ENCODE data around the gene C1orf159.

The C1orf159 gene

DNA sequence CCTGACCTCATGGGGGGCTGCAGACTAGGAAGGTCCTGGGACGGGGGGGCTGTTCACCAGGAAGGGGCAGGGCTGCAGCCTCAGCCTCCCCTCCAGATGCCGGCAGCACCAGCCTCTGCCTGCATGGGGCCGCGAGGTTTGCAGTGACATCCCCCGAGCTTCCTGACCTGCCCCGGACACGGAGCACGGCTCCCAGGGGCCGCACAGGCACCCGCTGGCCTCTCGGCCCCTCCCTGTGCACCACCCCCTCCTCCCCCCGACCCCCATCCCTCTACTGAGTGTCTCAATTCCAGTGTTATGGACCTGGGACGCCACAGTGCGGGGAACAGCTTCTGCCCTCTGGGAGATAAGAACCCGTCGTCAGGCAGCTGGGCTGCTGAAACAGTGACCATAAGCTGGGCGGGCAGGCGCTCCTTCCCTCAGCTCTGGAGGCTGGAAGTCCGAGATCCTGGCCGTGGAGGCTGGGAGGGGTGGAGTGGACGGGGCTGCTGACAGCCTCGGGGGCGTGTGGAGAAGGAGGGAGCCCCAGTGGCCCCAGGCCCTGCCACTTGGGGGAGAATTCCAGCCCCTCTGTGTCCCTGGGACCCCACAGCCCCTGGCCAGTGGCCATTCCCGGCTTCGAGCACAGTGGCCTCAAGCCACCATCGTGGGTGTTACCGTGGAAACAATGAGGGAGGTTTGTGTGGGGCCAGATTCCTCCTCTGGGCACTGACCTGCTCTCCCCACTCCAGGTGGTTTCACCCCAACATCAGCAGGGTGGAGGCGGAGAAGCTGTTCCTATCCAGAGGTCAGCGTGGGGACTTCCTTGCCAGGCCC lies 53.3 kb downstream of the C1orf159 start:
- TF ChIP-seq, protein P1, sequence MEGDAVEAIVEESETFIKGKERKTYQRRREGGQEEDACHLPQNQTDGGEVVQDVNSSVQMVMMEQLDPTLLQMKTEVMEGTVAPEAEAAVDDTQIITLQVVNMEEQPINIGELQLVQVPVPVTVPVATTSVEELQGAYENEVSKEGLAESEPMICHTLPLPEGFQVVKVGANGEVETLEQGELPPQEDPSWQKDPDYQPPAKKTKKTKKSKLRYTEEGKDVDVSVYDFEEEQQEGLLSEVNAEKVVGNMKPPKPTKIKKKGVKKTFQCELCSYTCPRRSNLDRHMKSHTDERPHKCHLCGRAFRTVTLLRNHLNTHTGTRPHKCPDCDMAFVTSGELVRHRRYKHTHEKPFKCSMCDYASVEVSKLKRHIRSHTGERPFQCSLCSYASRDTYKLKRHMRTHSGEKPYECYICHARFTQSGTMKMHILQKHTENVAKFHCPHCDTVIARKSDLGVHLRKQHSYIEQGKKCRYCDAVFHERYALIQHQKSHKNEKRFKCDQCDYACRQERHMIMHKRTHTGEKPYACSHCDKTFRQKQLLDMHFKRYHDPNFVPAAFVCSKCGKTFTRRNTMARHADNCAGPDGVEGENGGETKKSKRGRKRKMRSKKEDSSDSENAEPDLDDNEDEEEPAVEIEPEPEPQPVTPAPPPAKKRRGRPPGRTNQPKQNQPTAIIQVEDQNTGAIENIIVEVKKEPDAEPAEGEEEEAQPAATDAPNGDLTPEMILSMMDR (IDR thresholded peaks at IDR 0.05; ENCODE audit: low read depth, low read length) = no peak
- no peak for TF ChIP-seq EZH2phosphoT487 (IDR thresholded peaks at IDR 0.05; ENCODE audit: low read depth)
- no peaks in the 10 kb centered on the region for H3K9me3 ChIP-seq (ENCODE audit: insufficient read depth, low read length)
- H3K79me2 ChIP-seq (ENCODE audit: low read length) = no peaks in the 10 kb centered on the region
- H3K4me3 ChIP-seq (ENCODE audit: low read length) = no peak overlapping the region
- no peak overlapping the region for H3K4me2 ChIP-seq (ENCODE audit: low read length)
- H3K27ac ChIP-seq (ENCODE audit: low read length) = no peak overlapping the region
- H4K20me1 ChIP-seq (ENCODE audit: insufficient read depth, low read length) = no peaks in the 10 kb centered on the region
- H3K27me3 ChIP-seq (ENCODE audit: low read depth, low read length) = peaks cover 48% of the 10 kb centered on the region
- no peak overlapping the region for H2AFZ ChIP-seq (ENCODE audit: low read depth, low read length)
- no peak overlapping the region for H3K9ac ChIP-seq (ENCODE audit: low read length)
- H3K4me1 ChIP-seq (ENCODE audit: low read length) = peaks cover 25% of the 10 kb centered on the region
- H3K36me3 ChIP-seq (replicated peaks; ENCODE audit: low read depth, low read length) = no peaks in the 10 kb centered on the region

DNA sequence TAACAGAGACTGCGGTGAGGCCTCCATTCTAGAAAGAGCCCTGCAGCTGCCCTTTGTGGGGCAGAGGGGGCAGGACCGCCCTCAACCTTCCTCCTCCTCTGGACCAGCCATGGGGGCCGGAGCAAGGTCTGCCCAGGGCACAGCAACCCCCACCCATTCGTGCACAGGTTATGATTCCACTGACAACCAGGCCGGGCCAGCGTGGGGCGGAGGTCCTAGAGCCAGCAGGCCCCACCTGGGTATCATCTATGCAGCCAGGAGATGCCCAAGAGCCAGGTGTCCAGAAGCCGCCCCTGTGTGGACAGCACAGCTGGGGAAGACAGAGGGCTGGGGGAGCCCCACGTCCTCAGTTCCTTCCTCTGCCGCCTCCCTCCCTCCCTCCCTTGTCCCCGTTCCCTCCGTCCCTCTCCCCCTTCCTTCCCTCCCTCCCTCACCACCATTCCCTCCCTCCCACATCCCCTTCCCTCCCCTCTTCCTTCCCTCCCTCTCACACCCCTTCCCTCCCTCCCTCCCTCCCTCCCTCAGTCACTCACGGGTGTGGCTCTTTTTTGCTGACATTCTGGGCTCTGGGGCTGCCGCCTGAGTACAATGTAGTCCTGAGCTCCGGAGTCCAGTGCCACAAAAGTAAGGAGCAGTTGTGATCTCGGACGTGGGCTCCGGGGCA lies 54.1 kb downstream of the C1orf159 start:
- Histone ChIP-seq H3K27me3 (ENCODE audit: low read depth, low read length) (peaks cover 46% of the 10 kb centered on the region), H3K36me3 (replicated peaks; ENCODE audit: low read depth, low read length) (no peaks in the 10 kb centered on the region), H3K9me3 (ENCODE audit: insufficient read depth, low read length) (no peaks in the 10 kb centered on the region), H2AFZ (ENCODE audit: low read depth, low read length) (no peak overlapping the region), H3K27ac (ENCODE audit: low read length) (no peak overlapping the region), H3K4me2 (ENCODE audit: low read length) (no peak overlapping the region), H3K9ac (ENCODE audit: low read length) (no peak overlapping the region), H4K20me1 (ENCODE audit: insufficient read depth, low read length) (no peaks in the 10 kb centered on the region), H3K79me2 (ENCODE audit: low read length) (no peaks in the 10 kb centered on the region), H3K4me3 (ENCODE audit: low read length) (no peak overlapping the region), H3K4me1 (ENCODE audit: low read length) (peaks cover 25% of the 10 kb centered on the region)
- TF ChIP-seq, protein P1 (IDR thresholded peaks at IDR 0.05; ENCODE audit: low read depth, low read length) = no peak
- no peak for TF ChIP-seq EZH2phosphoT487 (IDR thresholded peaks at IDR 0.05; ENCODE audit: low read depth)

DNA sequence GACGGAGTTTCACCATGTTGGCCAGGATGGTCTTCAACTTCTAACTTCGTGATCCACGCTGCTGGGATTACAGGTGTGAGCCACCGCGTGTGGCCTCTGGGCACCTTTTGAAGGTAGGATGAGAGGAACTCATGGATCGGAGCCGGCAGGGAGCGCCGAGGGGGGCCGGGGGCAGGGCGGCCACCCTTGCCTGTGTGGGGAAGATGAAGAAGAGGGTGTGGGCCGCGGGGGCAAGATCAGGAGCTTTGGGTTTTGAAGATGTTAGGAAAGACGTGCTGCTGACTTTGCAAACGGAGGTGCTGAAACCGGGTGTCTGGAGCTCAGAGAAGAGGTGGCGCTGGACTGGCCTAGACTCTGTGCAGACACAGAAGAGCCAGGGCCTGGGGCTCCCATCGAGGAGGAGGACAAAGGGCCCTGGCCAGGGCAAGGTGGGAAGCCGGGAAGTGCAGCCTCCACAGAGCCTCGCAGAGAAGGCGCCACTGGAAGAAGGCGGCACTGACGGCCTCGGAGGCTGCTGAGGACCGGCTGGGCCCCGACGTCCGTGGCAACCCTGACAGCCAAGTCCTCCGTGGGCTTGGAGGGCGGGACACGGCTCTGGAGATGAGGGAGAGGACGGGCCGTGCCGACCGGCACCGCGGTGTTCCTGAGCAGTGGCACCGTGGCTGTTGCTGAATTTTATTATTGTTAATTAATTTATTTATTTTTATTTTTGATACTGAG lies 55.4 kb downstream of the C1orf159 start:
- Histone ChIP-seq H3K4me3 (ENCODE audit: low read length) (no peak overlapping the region), H3K9ac (ENCODE audit: low read length) (no peak overlapping the region), H3K4me2 (ENCODE audit: low read length) (no peak overlapping the region)

More for the DNA sequence above, 55.4 kb downstream of the C1orf159 start:
- H3K27ac ChIP-seq (ENCODE audit: low read length) = no peak overlapping the region
- peaks cover 42% of the 10 kb centered on the region for H3K27me3 ChIP-seq (ENCODE audit: low read depth, low read length)
- no peak overlapping the region for H2AFZ ChIP-seq (ENCODE audit: low read depth, low read length)
- no peaks in the 10 kb centered on the region for H3K79me2 ChIP-seq (ENCODE audit: low read length)
- no peaks in the 10 kb centered on the region for H3K36me3 ChIP-seq (replicated peaks; ENCODE audit: low read depth, low read length)
- no peaks in the 10 kb centered on the region for H3K9me3 ChIP-seq (ENCODE audit: insufficient read depth, low read length)
- TF ChIP-seq, protein P1 (IDR thresholded peaks at IDR 0.05; ENCODE audit: low read depth, low read length) = no peak
- TF ChIP-seq EZH2phosphoT487 (IDR thresholded peaks at IDR 0.05; ENCODE audit: low read depth) = no peak
- H4K20me1 ChIP-seq (ENCODE audit: insufficient read depth, low read length) = no peaks in the 10 kb centered on the region
- H3K4me1 ChIP-seq (ENCODE audit: low read length) = peaks cover 21% of the 10 kb centered on the region
